GM12865 (cell line): Measurements from ENCODE around the gene GHRH.
A peak's percentile ranks its signal among the peaks of the same experiment; 100 is the strongest.

ENCODE experiments used
- DNase-seq: peaks from one replicate; pipeline ENCODE4 v3.0.0; 2010; ENCODE audit warnings: low read depth
- H3K4me3 ChIP-seq: 2 replicates; pipeline ENCODE4 v1.5.1; 2011; ENCODE audit warnings: mild to moderate bottlenecking, low read depth, low read length, control low read depth
- TF ChIP-seq, protein P1 (sequence below): IDR thresholded peaks from 2 replicates; pipeline ENCODE4 v1.5.1; 2011; ENCODE audit warnings: low read length, control low read depth, low read depth, inconsistent platforms; ENCODE audit not compliant: insufficient read depth; ENCODE audit errors: missing control alignments

GHRH gene

DNA sequence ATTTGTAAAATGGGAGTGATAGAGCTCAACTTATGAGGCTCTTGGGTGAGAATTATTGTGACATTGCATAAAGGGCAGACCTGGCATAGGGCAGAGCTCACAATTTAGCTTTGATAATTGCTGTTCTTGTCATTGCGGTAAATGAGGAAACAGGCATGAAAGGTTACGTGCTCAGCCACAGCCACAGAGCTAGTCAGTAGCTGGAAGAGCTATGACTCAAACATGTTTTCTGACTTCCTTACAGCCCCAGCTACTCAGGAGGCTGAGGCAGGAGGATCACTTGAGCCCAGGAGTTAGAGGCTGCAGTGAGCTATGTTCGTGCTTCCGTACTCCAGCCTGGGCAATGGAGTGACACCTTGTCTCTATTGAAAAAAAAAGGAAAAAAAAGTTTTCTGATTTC, 3.5 kb upstream of the GHRH start:
- peak; percentile 73 for DNase-seq
- TF ChIP-seq, protein P1, sequence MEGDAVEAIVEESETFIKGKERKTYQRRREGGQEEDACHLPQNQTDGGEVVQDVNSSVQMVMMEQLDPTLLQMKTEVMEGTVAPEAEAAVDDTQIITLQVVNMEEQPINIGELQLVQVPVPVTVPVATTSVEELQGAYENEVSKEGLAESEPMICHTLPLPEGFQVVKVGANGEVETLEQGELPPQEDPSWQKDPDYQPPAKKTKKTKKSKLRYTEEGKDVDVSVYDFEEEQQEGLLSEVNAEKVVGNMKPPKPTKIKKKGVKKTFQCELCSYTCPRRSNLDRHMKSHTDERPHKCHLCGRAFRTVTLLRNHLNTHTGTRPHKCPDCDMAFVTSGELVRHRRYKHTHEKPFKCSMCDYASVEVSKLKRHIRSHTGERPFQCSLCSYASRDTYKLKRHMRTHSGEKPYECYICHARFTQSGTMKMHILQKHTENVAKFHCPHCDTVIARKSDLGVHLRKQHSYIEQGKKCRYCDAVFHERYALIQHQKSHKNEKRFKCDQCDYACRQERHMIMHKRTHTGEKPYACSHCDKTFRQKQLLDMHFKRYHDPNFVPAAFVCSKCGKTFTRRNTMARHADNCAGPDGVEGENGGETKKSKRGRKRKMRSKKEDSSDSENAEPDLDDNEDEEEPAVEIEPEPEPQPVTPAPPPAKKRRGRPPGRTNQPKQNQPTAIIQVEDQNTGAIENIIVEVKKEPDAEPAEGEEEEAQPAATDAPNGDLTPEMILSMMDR = no peak

DNA sequence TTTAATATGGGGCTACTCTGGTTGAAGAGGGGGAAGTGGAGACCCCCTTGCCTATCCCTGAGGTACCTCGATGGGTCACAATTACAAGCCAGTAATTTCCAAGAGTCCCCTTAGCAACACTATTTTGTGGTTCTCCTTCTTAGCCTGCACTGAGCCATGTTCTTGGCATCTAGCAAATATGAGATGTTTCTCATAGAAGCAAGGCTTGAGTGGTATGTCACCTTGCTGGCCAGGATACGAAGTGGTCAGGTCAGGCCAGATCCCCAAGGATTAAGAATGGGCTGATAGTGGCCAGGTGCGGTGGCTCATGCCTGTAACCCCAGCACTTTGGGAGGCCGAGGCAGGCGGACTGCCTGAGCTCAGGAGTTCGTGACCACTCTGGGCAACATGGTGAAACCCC, 2.1 kb upstream of the GHRH start:
- TF ChIP-seq, protein P1 = no peak
- H3K4me3 ChIP-seq = no peak overlapping the region
- no peak for DNase-seq

More for the DNA sequence above, 3.5 kb upstream of the GHRH start:
- no peak overlapping the region for H3K4me3 ChIP-seq

DNA sequence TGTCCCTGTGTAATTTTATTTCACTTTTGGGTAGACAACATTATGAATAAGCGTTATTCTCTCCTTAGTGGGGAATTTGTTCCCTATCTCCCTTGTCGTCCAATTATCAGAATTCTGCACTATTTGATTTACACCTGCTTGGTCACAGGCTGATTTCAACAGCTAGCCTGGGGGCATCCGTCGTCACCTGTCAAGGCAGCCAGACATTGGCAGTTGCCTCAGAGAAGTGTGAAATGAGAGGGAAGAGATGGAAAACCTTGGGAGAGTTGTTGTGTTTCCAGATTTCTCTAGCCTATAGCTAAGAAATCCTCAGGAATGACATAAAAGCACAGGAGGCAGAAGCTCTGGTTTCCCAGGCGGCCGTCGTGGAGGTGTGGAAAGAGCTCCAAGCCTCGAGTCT, 891 bp upstream of the GHRH start:
- TF ChIP-seq, protein P1 = no peak
- no peak overlapping the region for H3K4me3 ChIP-seq
- no peak for DNase-seq

DNA sequence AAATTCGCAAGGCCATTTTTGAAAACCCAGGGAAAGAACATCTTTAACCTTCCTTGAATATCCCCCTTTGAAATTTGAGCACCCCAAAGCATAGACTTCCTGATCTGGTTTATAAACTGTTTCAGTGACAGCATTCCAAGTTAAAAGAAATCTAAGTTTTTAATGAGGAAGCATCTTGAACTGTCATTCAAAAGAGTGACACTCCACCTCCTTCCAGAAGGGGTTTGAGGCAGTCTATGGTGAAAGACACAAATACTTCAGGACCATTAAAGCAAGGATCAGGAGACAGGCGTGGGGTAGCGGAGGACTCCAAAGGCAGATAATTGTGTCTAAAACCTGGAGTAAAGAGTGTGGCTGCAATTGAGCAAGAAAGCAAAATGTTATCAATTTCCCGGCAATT, 691 bp downstream of the GHRH start:
- H3K4me3 ChIP-seq = no peak overlapping the region
- TF ChIP-seq, protein P1 = no peak
- no peak for DNase-seq

DNA sequence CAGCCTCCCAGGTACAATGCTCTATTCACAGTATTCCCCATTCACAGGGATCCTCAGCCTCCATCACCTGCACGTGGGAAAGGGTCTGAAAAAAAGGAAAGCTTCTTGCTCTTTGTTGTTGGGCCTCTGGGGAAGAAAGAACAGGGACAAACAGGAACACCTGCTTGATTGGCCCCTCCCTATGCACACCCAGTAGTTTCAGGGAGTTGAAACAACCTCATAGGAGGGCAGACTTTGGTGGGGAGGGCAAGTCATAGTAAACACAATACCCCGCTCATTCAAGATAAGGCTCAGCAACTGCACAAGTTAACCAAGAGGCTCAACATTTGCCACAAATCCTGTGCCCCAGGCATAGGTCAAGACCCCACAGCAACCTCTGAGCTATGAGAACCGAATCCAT, 1.7 kb downstream of the GHRH start:
- no peak overlapping the region for H3K4me3 ChIP-seq
- no peak for DNase-seq
- TF ChIP-seq, protein P1 = no peak

DNA sequence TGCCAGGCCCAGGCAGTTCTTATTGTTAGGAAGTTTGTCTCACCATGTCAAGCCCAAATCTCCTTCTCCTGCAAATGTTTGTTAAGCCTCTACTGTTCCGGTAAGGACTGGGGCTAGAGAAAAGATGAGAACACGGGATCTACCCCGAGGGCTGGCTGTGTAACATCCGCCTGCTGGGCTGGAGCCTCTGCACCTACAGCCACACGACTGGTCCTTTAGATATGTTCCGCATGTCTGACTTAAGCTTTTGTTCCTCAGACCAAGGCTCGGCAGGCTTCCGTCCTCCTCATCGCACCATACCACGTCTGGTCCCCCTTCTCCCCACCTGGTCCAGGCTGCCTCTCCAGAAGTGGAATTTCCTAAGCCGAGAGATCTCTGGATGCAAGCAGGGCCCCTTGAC, 2.6 kb downstream of the GHRH start:
- H3K4me3 ChIP-seq = no peak overlapping the region
- DNase-seq = no peak
- TF ChIP-seq, protein P1 = no peak

DNA sequence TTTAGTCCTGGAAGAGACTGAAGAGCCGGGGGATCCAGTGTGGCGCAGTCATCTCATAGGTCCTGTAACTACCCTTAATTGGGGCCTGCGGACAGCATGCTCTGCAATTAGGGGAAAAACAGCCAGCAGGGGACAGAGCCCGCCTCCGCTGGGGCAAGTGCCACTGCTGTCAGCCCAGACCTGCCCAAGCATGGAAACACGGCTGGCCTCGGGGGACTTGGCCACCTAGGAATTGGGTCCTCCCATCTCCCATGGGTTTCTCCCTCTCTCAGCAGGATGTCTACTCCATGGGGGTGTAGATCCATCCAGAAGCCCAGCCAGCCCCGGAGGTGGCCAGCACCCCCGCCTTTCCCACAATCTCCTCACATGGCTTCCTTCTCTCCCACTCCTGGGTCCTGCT, 3.6 kb downstream of the GHRH start:
- no peak overlapping the region for H3K4me3 ChIP-seq
- TF ChIP-seq, protein P1 = no peak
- no peak for DNase-seq
